G401.6 (cell line): ENCODE data around the gene CAMK1D.

Source experiments
- FAIRE-seq: peaks from 2 replicates; lab custom pipeline; 2012; peaks lifted over from hg19 to GRCh38; lab: Jason Lieb, UNC

CAMK1D gene

DNA sequence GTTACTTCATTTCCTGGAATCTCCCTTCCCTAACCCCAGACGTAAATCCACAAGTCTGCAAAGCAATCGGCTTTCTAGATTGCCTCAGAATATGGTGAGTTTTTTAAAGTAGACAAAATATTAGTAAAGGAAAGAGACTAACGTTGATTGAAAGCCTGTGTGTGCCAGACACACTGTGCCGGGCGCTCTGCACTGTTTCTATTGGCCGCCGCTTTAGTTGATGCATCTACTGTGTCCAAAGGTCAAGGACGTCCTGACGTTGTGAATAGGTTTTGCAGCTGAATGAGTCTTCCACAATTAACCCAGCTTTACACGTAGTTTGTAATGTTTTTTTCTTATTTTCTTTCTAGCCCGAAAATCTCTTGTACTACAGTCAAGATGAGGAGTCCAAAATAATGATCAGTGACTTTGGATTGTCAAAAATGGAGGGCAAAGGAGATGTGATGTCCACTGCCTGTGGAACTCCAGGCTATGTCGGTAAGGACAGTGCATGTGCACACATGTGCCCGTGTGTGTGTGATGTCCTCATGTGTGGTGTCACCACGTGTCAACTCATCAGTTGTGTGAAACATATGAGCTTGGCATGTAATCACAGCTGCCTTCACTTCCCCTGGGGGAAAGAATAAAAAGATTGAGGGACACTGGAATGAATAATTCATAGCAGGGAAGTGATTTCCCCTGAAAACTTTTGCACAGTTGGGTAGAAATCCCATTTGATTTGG lies 420.1 kb downstream of the CAMK1D start:
- no peak for FAIRE-seq

DNA sequence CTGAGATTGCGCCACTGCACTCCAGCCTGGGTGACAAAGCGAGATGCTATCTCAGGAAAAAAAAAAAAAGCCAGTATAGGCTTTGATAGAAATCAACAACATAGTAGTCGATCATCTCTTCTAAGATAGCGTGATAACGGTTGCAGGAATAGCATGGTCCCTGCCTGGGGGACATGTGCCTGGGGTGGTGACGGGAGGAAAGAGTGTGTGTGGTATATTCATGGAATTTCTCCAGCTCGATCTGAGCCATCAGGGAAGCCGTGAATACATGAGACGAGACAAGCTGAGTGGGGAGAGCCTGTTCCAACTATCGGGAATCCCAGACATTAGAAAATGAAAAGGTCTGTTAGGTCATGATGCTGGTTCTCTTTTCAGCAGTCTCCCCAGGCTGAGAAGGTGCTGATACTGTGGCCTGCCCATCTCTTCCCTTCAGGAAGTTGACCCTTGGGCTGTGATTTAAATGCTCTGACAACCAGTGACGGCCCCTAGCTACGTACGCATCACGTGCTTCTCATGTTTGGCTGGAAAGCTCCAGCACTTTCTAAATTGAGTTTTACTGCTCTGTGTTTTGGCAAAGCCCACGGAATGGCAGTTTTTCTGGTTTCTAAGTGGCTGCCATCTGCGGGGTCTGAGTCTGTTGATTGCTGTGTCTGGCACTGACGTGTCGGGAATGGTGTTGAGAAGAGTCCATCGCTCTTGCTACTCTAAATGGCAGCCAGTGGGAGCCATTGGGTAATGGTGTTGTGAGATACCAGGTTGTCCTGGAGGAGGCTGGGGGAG lies 422.8 kb downstream of the CAMK1D start:
- FAIRE-seq: no peak

DNA sequence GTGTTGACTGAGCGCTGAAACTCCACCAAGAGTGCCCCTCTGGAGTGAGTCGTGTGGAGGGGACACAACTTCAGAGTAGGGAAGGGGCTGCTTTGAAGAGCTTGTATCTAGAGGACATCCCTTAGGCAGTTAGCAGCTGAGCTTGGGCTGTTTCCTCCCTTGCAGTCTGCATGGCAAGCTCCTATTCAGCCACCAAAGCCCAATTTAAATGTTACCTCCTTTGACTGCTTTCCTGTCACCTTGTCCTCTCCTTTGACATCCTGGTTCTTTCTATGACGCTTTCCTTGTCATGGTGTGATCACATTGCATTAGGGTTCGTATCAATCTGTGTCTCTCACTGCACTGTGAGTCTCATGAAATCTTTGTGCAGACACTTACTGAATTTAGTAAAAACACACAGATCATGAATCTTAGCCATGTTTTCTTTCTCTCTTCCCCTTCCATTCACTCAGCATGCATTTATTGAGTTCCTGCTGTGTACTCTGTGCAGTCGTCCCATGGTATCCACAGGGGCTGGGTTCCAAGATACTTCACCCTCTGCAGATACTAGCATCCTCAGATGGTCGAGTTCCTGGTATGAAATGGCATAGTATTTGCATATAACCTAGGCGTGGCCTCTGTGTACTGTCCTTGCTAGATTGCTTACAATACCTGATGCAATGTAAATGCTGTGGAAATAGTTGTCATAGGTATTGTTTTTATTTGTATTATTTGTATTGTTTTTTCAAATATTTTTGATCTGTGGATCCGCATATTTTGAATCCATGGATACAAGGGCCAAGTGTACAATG lies 423.6 kb downstream of the CAMK1D start:
- no peak for FAIRE-seq

DNA sequence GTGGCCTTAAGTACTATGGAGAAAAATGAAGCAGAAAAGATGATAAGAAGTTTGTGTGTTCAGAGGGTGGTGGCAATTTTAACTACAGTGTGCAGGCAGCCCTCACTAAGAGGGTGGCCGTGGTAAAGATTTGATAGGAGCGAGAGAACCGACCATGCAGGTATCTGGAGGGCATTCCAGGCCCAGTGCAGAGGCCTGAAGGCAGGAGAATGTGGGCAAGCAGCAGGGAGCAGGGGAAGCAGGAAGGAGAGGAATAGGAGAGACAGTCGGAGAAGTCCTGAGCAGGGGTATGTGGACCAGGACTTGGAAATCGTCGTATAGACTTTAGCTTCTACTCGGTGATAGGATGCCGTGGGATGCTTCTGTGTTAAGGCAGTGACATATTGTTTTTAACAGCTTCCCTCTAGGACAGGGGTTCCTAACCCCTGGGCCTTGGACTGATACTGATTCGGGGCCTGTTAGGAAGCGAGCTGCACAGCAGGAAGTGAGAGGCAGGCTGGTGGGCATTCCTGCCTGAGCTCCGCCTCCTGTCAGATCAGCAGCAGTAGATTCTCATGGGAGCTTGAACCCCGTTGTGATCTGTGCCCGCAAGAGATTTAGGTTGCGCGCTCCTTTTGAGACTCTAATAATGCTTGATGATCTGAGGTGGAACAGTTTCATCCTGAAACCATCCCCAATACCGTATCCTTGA lies 425.0 kb downstream of the CAMK1D start:
- FAIRE-seq: no peak

DNA sequence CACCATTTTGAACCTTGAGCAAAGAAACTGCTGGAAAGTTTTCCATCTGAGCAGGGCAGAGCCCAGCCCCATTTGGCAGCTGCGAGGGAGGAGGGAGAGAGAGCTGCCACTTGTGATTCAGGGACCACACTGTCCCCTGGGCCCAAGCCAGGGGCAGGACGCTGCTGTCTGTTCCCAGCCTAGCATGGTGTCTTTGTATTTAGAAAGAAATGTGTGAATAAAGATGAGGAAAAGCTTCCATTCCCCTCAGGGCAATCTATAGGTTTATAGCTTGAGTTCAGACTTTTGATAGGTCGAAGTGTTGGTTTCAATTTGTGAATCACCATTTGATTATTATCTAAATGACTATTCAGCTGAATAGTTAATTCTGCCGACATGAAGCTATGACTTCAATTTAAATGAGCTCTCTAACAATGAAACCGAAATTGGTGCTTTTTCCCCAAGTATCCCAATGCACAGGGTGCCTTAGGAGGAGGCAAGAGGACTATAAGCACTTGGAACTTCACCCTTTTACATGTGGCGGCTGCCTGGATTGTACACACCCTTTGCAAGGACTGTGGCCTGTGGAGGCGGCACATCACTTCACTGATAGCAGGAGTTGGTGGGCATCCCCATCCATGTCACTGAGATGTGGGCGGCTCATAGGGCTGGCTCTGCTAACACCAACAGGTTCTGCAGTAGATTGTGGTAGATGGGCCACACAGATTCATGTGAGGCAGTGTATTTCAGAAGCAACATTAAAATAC lies 428.7 kb downstream of the CAMK1D start:
- FAIRE-seq: no peak

DNA sequence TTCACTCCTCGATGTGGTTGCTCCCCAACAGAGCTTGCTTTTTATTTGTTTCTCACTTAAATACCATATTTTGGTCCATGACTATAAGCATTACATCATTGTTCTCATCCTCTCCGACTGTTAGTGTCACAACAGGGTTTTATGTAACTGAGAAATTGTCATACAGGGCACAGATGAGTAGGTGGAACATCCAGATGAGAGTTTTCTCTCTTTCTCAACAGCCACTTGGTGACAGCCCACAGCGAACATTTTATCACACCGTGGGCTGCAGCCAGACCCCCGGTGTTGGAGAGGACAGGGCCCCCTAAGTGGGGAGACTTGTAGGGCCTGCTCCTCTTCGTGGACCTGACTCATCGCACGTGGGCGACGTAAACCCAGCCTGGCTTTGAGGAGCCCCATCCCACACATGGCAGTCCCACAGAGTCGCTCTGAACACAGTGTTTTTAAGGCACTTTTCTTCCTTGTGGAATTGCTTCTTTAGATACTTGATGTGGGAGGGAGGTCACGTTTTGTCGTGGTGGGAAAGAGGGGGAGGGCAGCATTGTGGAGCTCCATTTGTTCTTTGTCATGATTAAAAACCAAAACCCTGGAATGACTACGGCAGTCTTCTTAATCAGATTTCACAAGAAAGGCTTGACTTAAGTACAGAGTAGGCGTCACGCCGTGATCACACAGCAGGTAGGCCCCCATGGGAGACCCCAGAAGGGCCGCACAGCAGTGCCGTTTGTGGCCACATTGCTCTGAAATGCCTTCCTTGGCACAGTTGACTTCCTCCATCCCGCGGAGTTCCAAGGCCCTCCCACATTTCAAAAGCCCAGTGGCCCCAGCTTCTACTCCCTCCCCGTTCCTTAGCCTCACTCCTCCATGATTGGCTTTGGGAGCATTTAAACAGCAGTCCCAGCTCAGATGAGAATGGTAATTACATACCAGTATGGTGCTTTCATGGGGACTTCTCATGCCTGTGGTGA lies 431.6 kb downstream of the CAMK1D start:
- no peak for FAIRE-seq

DNA sequence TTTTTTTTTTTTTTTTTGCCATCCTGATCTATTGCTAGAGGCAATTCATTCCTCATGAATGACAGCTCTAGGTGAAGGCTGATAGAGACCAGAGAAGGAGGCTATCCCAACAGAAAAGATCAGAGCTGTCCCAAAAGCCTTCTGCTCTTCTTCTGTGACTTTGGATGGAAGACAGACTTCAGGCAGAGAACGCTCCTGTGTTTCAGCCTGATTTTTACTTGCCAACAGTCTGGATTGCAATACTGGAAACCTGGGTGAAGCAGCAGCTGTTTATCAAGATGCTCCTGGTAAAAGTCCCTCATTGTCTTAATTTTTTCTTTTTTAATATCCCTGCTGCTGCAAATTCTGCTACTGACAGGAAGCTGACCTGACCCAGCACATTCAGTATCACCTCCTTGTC lies 432.6 kb downstream of the CAMK1D start:
- FAIRE-seq: no peak

DNA sequence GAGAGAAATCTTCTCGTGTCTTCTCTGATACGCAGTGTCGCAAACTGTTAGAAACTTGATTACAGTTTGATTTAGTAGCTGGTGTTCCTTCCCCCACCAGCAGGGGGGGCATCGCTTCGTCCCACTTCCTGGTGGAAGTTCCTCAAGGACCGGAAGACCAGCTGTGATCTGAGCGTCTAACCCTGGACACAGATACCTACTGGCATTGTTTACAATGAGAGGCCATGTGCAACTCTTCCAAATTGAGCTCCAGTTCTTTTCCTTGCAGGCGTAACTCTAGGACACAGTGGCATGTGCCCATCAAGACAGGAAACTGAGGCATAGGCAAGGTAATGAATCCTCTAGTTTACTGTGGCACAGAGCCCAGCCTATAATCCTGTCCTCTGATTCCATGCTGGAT lies 433.2 kb downstream of the CAMK1D start:
- no peak for FAIRE-seq

DNA sequence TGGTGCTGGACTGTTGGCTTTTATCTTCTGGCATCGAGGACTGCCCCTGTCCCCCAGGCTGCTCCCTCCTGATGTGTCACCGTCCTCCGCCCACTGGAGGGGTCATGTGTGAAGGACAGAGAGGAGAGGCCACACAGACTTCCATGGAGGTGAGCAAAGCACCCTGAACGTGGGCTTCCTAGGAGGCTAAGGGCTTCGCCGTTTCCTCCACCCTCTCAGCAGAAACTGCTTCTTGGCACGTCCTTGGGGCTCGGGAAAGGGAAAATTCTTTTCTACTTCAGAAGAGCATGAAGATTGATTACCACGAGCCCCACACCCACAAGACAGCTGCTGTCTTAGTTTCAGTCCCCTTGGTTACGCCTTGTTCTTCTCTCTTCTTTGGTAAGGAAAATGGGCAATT lies 433.9 kb downstream of the CAMK1D start:
- FAIRE-seq: no peak

DNA sequence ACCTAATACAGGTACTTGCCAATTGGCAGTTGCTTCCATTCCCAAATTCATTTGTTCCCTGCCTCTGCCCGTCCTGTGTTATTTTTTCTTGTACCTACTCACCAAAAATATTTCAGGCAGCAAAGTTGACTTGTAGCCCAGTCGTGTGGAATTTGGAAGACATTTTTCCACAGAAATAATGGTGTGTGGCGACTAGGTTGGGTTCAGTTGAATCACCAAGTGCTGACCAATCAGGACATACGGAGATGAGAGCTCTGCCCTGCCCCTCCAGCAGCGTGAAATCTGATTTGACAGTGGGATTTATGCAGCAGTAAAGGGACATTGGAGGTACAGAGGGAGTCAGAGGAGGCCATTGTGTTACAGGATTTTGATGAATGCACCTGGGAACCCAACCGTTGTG lies 435.3 kb downstream of the CAMK1D start:
- FAIRE-seq: no peak

DNA sequence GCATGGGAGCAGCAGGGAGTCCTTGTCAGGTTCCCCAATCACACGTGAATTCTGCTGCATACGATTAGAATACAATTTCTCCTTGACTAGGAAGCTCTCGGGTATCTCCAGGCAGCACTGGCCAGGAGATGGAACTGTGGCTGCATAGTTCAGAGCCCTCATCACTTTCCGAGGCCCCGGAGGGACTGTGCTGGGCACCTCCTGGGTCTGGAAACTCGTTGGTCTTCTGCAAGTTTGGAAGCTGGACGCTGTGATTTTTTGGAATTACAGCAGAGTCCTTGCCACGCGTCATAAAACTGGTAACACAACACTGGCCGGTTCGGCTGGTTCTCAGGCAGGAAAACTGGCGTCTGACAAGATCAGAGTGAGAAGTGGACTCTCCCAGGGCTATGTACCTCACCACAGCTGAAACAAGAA lies 436.1 kb downstream of the CAMK1D start:
- no peak for FAIRE-seq

DNA sequence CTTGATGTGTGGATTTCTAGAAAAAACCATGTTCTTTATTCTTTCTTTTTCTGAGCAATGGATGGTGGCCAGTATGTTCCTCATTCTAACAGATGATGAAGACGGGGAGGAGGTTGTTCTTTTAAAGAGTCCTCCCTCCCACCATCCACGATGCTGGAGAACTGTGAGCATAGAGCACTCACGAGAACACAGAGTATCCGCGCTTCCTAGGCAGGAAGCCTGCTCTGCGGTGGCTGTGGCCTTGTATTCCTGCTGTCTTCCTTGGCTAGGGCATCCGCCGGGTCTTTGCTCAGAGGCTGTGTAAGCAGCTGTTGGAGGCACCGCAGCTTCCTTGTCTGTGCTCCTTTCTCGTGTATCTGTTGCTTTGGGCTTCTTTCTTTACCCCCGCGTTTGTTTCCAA lies 437.9 kb downstream of the CAMK1D start:
- no peak for FAIRE-seq

DNA sequence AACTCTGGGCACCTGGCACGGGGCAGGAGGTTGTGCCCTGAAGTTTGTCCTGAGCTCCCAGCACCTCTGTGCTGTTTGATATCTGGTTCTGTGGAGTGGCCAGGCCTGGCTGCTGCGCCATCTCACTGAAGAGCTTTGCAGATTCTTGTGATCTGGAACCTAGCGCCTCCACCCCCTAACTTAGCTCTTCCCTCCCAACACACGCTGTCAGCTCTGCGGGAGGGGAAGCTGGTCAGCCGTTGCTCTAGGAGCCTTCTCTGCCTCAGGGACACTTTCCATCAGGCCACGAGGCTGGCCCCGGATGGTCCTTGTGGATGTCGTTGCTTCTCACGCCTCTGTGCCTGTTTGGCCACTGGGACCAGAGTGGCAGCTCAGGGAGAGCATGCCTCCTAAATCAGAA lies 438.9 kb downstream of the CAMK1D start:
- FAIRE-seq: no peak

DNA sequence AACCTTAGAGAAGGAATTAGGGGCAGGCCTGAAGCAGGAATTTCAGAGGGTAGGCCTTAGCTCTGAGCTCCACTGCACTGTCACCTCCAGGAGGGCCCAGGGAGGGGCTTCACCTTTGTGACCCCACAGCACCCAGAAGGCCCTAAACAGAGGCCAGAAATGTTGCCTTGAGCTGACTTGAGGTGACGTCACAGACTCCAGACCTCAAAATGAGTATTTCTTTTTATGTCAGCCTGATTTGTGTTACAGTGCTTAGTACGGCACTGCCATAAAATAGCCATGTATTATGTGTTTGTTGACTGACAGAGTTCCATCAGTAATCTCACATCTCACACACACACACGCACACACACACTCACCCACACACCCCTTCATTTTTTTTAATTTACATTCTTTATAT lies 440.9 kb downstream of the CAMK1D start:
- no peak for FAIRE-seq

DNA sequence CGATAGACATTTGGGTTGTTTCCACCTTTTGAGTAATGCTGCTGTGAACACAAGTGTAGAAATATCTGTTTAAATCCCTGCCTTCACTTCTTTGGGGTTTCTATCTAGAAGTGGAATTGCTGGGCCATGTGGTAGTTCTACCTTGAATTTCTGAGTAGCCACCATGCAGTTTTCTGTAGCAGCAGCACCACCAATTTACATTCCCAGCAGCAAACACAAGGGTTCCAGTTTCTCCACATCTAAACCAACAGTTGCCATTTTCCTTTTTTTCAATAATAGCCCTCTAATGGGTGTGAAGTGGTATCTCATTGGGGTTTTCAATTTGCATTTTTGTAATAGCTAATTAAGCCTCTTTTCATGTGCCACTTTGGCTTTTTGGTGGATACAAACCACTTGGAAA lies 442.4 kb downstream of the CAMK1D start:
- FAIRE-seq: no peak

DNA sequence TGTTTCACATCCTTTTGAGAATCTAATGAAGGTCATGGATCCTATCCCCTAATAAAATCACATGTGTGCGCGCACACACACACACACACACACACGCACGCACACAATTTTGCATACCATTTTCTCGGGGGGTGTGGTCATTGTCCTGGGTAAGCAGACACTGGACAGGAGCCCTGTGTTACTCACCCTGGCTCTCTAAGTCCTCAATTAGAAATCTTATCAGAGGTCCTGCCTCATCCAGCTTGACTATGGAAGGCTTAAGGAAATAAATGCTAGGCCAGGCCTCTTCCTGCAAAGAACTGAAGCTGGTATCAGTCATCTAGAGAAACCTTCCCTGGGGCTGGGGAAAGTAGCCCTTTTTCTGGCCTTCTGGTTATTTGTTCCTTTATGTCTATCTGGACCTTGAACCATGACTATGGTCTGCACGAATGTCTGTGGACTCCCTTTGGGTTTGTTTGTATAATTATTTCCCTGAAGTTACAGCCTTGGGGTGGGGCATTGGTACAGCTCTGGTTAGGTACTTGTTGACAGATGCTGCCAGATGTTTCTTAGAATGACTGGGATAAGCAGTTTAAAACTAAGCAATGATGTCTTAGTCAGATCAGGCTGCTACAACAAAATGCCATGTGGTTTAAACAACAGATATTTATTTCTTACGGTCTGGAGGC lies 443.7 kb downstream of the CAMK1D start:
- FAIRE-seq: no peak

DNA sequence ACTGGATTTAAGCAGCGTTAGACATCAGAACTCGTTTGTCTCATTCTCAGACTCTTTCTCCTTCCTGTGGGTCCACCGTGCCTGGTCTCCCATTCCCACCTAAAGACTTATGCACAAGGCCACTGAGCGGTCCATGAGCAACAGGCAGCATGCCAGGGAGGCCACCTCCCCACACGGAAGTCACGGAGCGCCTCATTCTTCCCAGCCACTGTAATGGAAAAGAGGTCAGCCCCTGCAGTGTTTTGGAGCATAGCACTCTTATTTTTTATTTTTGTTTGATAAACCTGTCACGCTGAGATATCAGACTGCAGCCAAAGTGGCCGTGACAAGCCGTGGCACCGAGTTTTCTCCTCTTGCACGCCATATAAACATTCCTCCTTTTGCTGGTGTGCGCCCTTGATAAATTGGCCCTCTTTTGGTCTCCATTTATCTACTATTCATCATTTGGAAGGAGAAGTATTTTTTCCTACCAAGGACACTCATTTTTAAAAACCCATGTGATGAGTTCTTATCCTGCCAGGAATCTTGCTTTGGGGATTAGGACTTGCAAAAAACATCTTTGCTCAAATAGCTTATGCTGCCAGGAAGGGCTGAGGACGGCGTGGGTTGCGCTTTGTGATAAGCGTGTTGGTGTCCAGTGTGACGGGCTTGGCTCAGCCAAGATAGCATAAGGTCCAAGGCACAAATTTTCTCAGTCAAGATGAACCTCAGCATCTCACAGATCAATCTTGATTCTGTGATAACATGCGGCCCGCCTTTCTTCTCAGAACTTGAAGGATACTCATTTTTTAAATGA lies 446.2 kb downstream of the CAMK1D start:
- no peak for FAIRE-seq

DNA sequence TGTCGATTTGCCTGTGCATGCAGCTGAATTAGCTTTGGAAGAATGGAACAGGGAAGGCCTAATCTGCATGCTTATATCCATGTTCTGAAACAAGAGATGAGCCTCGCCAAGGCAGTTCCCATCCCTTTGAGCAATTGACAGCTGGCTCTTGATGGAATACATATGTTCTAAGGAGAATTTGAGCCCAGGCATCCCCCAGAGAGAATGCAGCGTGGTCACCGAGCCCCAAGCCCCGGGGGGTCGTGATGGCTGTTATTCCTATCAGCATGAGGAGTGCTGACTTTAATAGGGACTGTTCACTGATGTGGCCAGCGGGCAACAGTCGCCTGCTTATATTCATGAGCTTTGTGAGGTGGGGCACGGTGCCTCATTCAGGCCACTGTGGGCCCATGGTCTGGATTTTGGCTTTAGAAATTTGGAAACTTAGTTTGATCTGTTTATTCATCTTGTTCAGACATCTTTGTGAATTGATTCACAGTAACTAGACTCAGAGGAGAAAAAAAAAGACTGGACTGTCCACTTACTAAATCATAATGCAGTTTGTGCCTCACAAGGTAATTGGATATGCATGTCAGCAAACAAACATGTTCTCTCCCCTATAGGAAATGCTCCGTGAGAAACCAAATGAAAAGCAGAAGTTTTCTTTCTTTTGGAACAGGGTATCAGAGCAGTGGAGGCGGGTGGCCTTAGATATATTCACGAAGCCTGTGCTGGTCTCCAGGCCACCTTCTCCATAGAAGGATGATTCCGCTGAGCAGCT lies 447.2 kb downstream of the CAMK1D start:
- FAIRE-seq: no peak
